GM23338 (cell line): ENCODE results near the gene DDX53.

ENCODE experiments used
- CREB1 ChIP-seq: fragments of 250-450 bp; sonication (Bioruptor Pico); IDR thresholded peaks from 2 replicates; pipeline ENCODE4 v1.5.0; 2020; ENCODE audit warnings: low read depth, mild to moderate bottlenecking, moderate library complexity
- CTCF ChIP-seq, 2 experiments: fragments of 200-600 bp in 1 of 2; sonication (generic) in 1 of 2; conservative IDR thresholded peaks; 2 replicates each; pipeline versions ENCODE4 v1.5.1 to v1.6.1; 2016 to 2017; ENCODE audit warnings: antibody characterized with exemption in 2 of 2, low read depth in 2 of 2, mild to moderate bottlenecking in 2 of 2, moderate library complexity in 1 of 2
- ETS1 ChIP-seq: IDR thresholded peaks from 2 replicates; pipeline ENCODE4 v1.6.1; 2016; ENCODE audit warnings: antibody characterized with exemption
- EZH2 ChIP-seq: fragments of 200-600 bp; sonication (generic); IDR thresholded peaks from one replicate; pipeline ENCODE4 v1.8.0; 2017; ENCODE audit warnings: antibody characterized with exemption, mild to moderate bottlenecking, low read depth; ENCODE audit not compliant: unreplicated experiment
- EZH2phosphoT487 ChIP-seq: fragments of 200-600 bp; sonication (generic); IDR thresholded peaks from one replicate; pipeline ENCODE4 v1.8.1; 2018; ENCODE audit warnings: antibody characterized with exemption; ENCODE audit not compliant: unreplicated experiment
- JUNB ChIP-seq: IDR thresholded peaks from one replicate; pipeline ENCODE4 v1.6.1; 2016; ENCODE audit warnings: antibody characterized with exemption; ENCODE audit not compliant: unreplicated experiment
- NANOG ChIP-seq: IDR thresholded peaks from 2 replicates; pipeline ENCODE4 v1.6.1; 2016; ENCODE audit warnings: antibody characterized with exemption, borderline replicate concordance
- POLR2AphosphoS5 ChIP-seq: IDR thresholded peaks from 2 replicates; pipeline ENCODE4 v1.6.1; 2016; ENCODE audit warnings: antibody characterized with exemption, low read depth
- REST ChIP-seq: IDR thresholded peaks from one replicate; pipeline ENCODE4 v1.6.1; 2018; ENCODE audit warnings: antibody characterized with exemption; ENCODE audit not compliant: unreplicated experiment
- STAT1 ChIP-seq: IDR thresholded peaks from one replicate; pipeline ENCODE4 v1.6.1; 2016; ENCODE audit warnings: antibody characterized with exemption; ENCODE audit not compliant: unreplicated experiment
- ZNF331 ChIP-seq: fragments of 250-450 bp; sonication (Bioruptor Pico); IDR thresholded peaks from 2 replicates; pipeline ENCODE4 v1.5.0; 2020; ENCODE audit warnings: low read depth, mild to moderate bottlenecking, moderate library complexity
- ZNF462 ChIP-seq: fragments of 250-450 bp; sonication (Bioruptor Pico); IDR thresholded peaks from 2 replicates; pipeline ENCODE4 v1.5.0; 2020; ENCODE audit warnings: mild to moderate bottlenecking, moderate library complexity

GRCh38 chrX:22952010-22952409 lies 47.8 kb upstream of the DDX53 start:
- TF ChIP-seq CTCF (conservative IDR thresholded peaks at IDR 0.05; ENCODE audit: low read depth in 2 of 2) (no peak), POLR2AphosphoS5 (no peak), CREB1 (no peak), EZH2phosphoT487 (no peak), EZH2 (no peak), JUNB (no peak), ZNF331 (CRISPR knock-in tag) (no peak), REST (no peak), ZNF462 (CRISPR knock-in tag) (no peak), ETS1 (no peak), STAT1 (no peak), NANOG (no peak)
